A549 (cell line): ENCODE results near the gene MBD2.

ENCODE experiments used
- BCL3 ChIP-seq: fragments of >200 bp; sonication (Bioruptor Twin); formaldehyde crosslinking; IDR thresholded peaks from 3 replicates; pipeline ENCODE4 v1.6.1; 2016
- CHD2 ChIP-seq: fragments of 150-350 bp; IDR thresholded peaks from 2 replicates; pipeline ENCODE4 v1.6.1; 2014; ENCODE audit warnings: low read length; ENCODE audit not compliant: partially characterized antibody
- ESRRA ChIP-seq: fragments of 150-350 bp; IDR thresholded peaks from 2 replicates; pipeline ENCODE4 v1.6.1; 2014; ENCODE audit warnings: mild to moderate bottlenecking, low read length, borderline replicate concordance
- HMGXB4 ChIP-seq: fragments of 250-450 bp; sonication (Bioruptor Pico); IDR thresholded peaks from 2 replicates; pipeline ENCODE4 v1.5.0; 2021; ENCODE audit warnings: mild to moderate bottlenecking, moderate library complexity, borderline replicate concordance
- KDM5A ChIP-seq: fragments of 200-600 bp; sonication (generic); IDR thresholded peaks from 2 replicates; pipeline ENCODE4 v1.6.1; 2016; ENCODE audit warnings: antibody characterized with exemption, mild to moderate bottlenecking
- POLR2A ChIP-seq: IDR thresholded peaks from 2 replicates; pipeline ENCODE4 v1.6.1; 2012; ENCODE audit warnings: mild to moderate bottlenecking, low read length
- RFX5 ChIP-seq: fragments of 450-650 bp; IDR thresholded peaks from 2 replicates; pipeline ENCODE4 v1.7.1; 2014; ENCODE audit warnings: antibody characterized with exemption, mild to moderate bottlenecking, moderate library complexity
- ZFP36 ChIP-seq: fragments of 450-650 bp; IDR thresholded peaks from 2 replicates; pipeline ENCODE4 v1.6.1; 2014; ENCODE audit warnings: borderline replicate concordance; ENCODE audit not compliant: partially characterized antibody
- TF ChIP-seq, protein P1 (sequence below): fragments of >200 bp; sonication (Bioruptor Twin); formaldehyde crosslinking; IDR thresholded peaks from 3 replicates; pipeline ENCODE4 v1.5.1; 2016
- TF ChIP-seq, protein P2 (sequence below): fragments of 200-600 bp; sonication (generic); IDR thresholded peaks from 2 replicates; pipeline ENCODE4 v1.6.1; 2016; ENCODE audit warnings: antibody characterized with exemption, mild to moderate bottlenecking, moderate library complexity

- TF ChIP-seq, protein P1, sequence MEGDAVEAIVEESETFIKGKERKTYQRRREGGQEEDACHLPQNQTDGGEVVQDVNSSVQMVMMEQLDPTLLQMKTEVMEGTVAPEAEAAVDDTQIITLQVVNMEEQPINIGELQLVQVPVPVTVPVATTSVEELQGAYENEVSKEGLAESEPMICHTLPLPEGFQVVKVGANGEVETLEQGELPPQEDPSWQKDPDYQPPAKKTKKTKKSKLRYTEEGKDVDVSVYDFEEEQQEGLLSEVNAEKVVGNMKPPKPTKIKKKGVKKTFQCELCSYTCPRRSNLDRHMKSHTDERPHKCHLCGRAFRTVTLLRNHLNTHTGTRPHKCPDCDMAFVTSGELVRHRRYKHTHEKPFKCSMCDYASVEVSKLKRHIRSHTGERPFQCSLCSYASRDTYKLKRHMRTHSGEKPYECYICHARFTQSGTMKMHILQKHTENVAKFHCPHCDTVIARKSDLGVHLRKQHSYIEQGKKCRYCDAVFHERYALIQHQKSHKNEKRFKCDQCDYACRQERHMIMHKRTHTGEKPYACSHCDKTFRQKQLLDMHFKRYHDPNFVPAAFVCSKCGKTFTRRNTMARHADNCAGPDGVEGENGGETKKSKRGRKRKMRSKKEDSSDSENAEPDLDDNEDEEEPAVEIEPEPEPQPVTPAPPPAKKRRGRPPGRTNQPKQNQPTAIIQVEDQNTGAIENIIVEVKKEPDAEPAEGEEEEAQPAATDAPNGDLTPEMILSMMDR = no peak
- TF ChIP-seq RFX5 (no peak), POLR2A (no peak), KDM5A (no peak), BCL3 (no peak), CHD2 (no peak), HMGXB4 (CRISPR knock-in tag) (no peak), ESRRA (no peak), ZFP36 (no peak)
- TF ChIP-seq, protein P2, sequence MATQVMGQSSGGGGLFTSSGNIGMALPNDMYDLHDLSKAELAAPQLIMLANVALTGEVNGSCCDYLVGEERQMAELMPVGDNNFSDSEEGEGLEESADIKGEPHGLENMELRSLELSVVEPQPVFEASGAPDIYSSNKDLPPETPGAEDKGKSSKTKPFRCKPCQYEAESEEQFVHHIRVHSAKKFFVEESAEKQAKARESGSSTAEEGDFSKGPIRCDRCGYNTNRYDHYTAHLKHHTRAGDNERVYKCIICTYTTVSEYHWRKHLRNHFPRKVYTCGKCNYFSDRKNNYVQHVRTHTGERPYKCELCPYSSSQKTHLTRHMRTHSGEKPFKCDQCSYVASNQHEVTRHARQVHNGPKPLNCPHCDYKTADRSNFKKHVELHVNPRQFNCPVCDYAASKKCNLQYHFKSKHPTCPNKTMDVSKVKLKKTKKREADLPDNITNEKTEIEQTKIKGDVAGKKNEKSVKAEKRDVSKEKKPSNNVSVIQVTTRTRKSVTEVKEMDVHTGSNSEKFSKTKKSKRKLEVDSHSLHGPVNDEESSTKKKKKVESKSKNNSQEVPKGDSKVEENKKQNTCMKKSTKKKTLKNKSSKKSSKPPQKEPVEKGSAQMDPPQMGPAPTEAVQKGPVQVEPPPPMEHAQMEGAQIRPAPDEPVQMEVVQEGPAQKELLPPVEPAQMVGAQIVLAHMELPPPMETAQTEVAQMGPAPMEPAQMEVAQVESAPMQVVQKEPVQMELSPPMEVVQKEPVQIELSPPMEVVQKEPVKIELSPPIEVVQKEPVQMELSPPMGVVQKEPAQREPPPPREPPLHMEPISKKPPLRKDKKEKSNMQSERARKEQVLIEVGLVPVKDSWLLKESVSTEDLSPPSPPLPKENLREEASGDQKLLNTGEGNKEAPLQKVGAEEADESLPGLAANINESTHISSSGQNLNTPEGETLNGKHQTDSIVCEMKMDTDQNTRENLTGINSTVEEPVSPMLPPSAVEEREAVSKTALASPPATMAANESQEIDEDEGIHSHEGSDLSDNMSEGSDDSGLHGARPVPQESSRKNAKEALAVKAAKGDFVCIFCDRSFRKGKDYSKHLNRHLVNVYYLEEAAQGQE = no peak
Observed at GRCh38 chr18:54157646-54158385, 66.7 kb downstream of the MBD2 start.
